K562 (cell line): ENCODE results near the gene ELF1. TPM values are rescaled to one million over a fixed set of nuclear protein-coding genes. Genes with fewer than 3 reads are reported as not detected.

ENCODE experiments used
- ATAC-seq: fragments of 200-7000 bp; cut with Tn5 transposase; 3 replicates; pipeline ENCODE4 v1.9.1; 2020; ENCODE audit warnings: moderate library complexity
- BruUV-seq: library from RNA; stranded (reverse); fragments of 400-500 nt; replicated peaks from 2 replicates; lab custom pipeline; 2021; lab: Mats Ljungman, UMichigan
- CTCF ChIA-PET: fragments of 300-600 bp; formaldehyde crosslinking; extraction: SDS; loops from one replicate; lab custom pipeline; 2021; ENCODE audit warnings: low intra/inter-chr PET ratio; lab: Yijun Ruan, JAX
- POLR2A ChIA-PET: fragments of 300-600, 350-650 bp; sonication (Branson Sonifier 250); formaldehyde crosslinking; extraction: SDS; loops from one replicate; lab custom pipeline; 2021; ENCODE audit warnings: antibody characterized with exemption, inconsistent platforms; lab: Yijun Ruan, JAX
- DNase-seq, 4 experiments: peaks; one replicate each; pipeline versions ENCODE4 v3.0.0 to v3.0.0-alpha.2; 2011 to 2018; ENCODE audit warnings: low spot score in 3 of 4, mixed read lengths in 3 of 4; ENCODE audit errors: extremely low read depth in 1 of 4
- FAIRE-seq: peaks from 2 replicates; lab custom pipeline; 2011; peaks lifted over from hg19 to GRCh38; lab: Jason Lieb, UNC
- H2AFZ ChIP-seq: 2 replicates; pipeline ENCODE4 v1.6.0; 2011; ENCODE audit warnings: low read depth, low read length, control low read depth, inconsistent platforms
- H3K27ac ChIP-seq: fragments of 200-600 bp; 3 replicates; pipeline ENCODE4 v1.8.0; 2011; ENCODE audit warnings: low read depth, mild to moderate bottlenecking, control low read depth, inconsistent platforms, low read length, moderate library complexity, mixed read lengths; ENCODE audit errors: extremely low read depth
- H3K27me3 ChIP-seq, 2 experiments: fragments of 300-600 bp in 1 of 2; 2 replicates in 1 of 2; 3 replicates in 1 of 2; pipeline versions ENCODE4 v1.6.0 to v1.8.0; 2011; ENCODE audit warnings: inconsistent platforms in 2 of 2, low read length in 2 of 2, mild to moderate bottlenecking in 1 of 2, mixed read lengths in 1 of 2, moderate library complexity in 1 of 2; ENCODE audit not compliant: control insufficient read depth in 2 of 2, insufficient read depth in 2 of 2
- H3K36me3 ChIP-seq: fragments of 300-600 bp; 3 replicates; pipeline ENCODE4 v1.8.0; 2011; ENCODE audit warnings: mild to moderate bottlenecking, low read length, inconsistent platforms; ENCODE audit not compliant: control insufficient read depth, insufficient read depth
- H3K4me1 ChIP-seq, 2 experiments: fragments of 200-600 bp in 1 of 2; replicated peaks in 1 of 2; 2 replicates in 1 of 2; 3 replicates in 1 of 2; pipeline versions ENCODE4 v1.5.1 to v1.8.0; 2011; ENCODE audit warnings: inconsistent platforms in 2 of 2, low read length in 2 of 2, mild to moderate bottlenecking in 1 of 2, mixed read lengths in 1 of 2, moderate library complexity in 1 of 2; ENCODE audit not compliant: control insufficient read depth in 2 of 2, insufficient read depth in 2 of 2
- H3K4me2 ChIP-seq: 2 replicates; pipeline ENCODE4 v1.6.1; 2011; ENCODE audit warnings: low read length, control low read depth, inconsistent platforms, mixed read lengths; ENCODE audit not compliant: insufficient read depth
- H3K4me3 ChIP-seq: fragments of 200-600 bp; sonication (generic), shearing (Covaris generic); 2 replicates; pipeline ENCODE4 v1.5.1; 2016; ENCODE audit warnings: control low read depth, inconsistent platforms
- H3K79me2 ChIP-seq: fragments of 200-600 bp; 3 replicates; pipeline ENCODE4 v1.8.0; 2011; ENCODE audit warnings: low read length, inconsistent platforms; ENCODE audit not compliant: control insufficient read depth, insufficient read depth
- H3K9ac ChIP-seq, 2 experiments: 2 replicates each; pipeline versions ENCODE4 v1.6.0 to v1.6.1; 2011; ENCODE audit warnings: low read depth in 2 of 2, low read length in 2 of 2, control low read depth in 1 of 2, inconsistent platforms in 1 of 2, mild to moderate bottlenecking in 1 of 2, mixed read lengths in 1 of 2; ENCODE audit not compliant: insufficient read depth in 1 of 2
- H3K9me1 ChIP-seq: one replicate; pipeline ENCODE4 v1.6.0; 2011; ENCODE audit warnings: inconsistent platforms, mild to moderate bottlenecking, low read length, moderate library complexity; ENCODE audit not compliant: control insufficient read depth, insufficient read depth
- H3K9me3 ChIP-seq: replicated peaks from 2 replicates; pipeline ENCODE4 v1.5.1; 2011; ENCODE audit warnings: low read depth, low read length, inconsistent platforms; ENCODE audit not compliant: control insufficient read depth, insufficient read depth
- H4K20me1 ChIP-seq: replicated peaks from 2 replicates; pipeline ENCODE4 v1.6.1; 2011; ENCODE audit warnings: low read length, inconsistent platforms, mixed read lengths; ENCODE audit not compliant: control insufficient read depth, insufficient read depth
- ARHGAP35 ChIP-seq: fragments of 450-650 bp; IDR thresholded peaks from 2 replicates; pipeline ENCODE4 v1.6.1; 2018; ENCODE audit not compliant: partially characterized antibody
- HCFC1 ChIP-seq: IDR thresholded peaks from 2 replicates; pipeline ENCODE4 v1.6.1; 2012; ENCODE audit warnings: low read depth, low read length, improper control_type of control experiment
- HNRNPH1 ChIP-seq: fragments of 200-400 bp; formaldehyde crosslinking; optimal IDR thresholded peaks from 2 replicates; pipeline ENCODE3; 2017; ENCODE audit warnings: low read depth, mild to moderate bottlenecking, low read length, moderate library complexity
- HSF4 ChIP-seq: fragments of 250-450 bp; sonication (Bioruptor Pico); IDR thresholded peaks from 2 replicates; pipeline ENCODE4 v2.1.2; 2022; ENCODE audit warnings: mild to moderate bottlenecking, moderate library complexity, borderline replicate concordance
- NRF1 ChIP-seq, 2 experiments: fragments of 450-650 bp; IDR thresholded peaks in 1 of 2; conservative IDR thresholded peaks in 1 of 2; 2 replicates each; pipeline ENCODE4 v1.6.1; 2014; ENCODE audit warnings: mild to moderate bottlenecking in 2 of 2
- PHF8 ChIP-seq: fragments of 200-600 bp; sonication (generic); IDR thresholded peaks from 2 replicates; pipeline ENCODE4 v1.6.1; 2012; ENCODE audit warnings: mixed run types, mild to moderate bottlenecking, inconsistent platforms, low read length, moderate library complexity, borderline replicate concordance
- POLR2H ChIP-seq: IDR thresholded peaks from 2 replicates; pipeline ENCODE4 v1.6.1; 2016; ENCODE audit warnings: missing genetic modification characterization, low read depth, mild to moderate bottlenecking, control low read depth, missing compliant biosample characterization, moderate library complexity
- SNIP1 ChIP-seq: fragments of 450-650 bp; IDR thresholded peaks from 2 replicates; pipeline ENCODE4 v1.7.1; 2017; ENCODE audit warnings: low read depth, mild to moderate bottlenecking
- SP2 ChIP-seq: IDR thresholded peaks from 2 replicates; pipeline ENCODE4 v1.6.1; 2011; ENCODE audit warnings: mild to moderate bottlenecking, low read depth, low read length, moderate library complexity; ENCODE audit not compliant: poor library complexity, severe bottlenecking; ENCODE audit errors: extremely low read depth
- TRIM24 ChIP-seq, 2 experiments: fragments of 450-650 bp; IDR thresholded peaks; 2 replicates each; pipeline ENCODE4 v1.6.1; 2016
- ZNF143 ChIP-seq: sonication (generic); formaldehyde crosslinking; IDR thresholded peaks from 2 replicates; pipeline ENCODE4 v1.9.0; 2022; ENCODE audit warnings: mild to moderate bottlenecking, missing genetic modification reagents
- ZNF507 ChIP-seq: conservative IDR thresholded peaks from 2 replicates; pipeline ENCODE4 v1.6.1; 2017; ENCODE audit warnings: missing genetic modification characterization, missing compliant biosample characterization
- ZNF518B ChIP-seq: fragments of 250-450 bp; sonication (Bioruptor Pico); IDR thresholded peaks from 2 replicates; pipeline ENCODE4 v1.5.0; 2021; ENCODE audit warnings: mild to moderate bottlenecking, moderate library complexity
- ZNF707 ChIP-seq: fragments of 250-450 bp; sonication (Bioruptor Pico); conservative IDR thresholded peaks from 2 replicates; pipeline ENCODE4 v1.8.0; 2022; ENCODE audit warnings: inconsistent platforms, mild to moderate bottlenecking, moderate library complexity
- WGBS: fragments of 100-300 bp; shearing (Covaris generic); methylation state at CpG from one replicate; pipeline ENCODE4 v1.1.6; 2016; ENCODE audit warnings: low coverage, mixed read lengths; ENCODE audit not compliant: insufficient coverage; ENCODE audit errors: missing lambda C conversion rate; 5-methylcytosine and 5-hydroxymethylcytosine counted together
- in situ Hi-C: fragments of 300-500 bp; cut with MboI; formaldehyde crosslinking; loops from 4 replicates; pipeline ENCODE4 v1.15.0; 2018; ENCODE audit warnings: inconsistent platforms, mixed read lengths
- intact Hi-C: fragments of 100-400 bp; cut with micrococcal nuclease; formaldehyde crosslinking; loops from 2 replicates; pipeline ENCODE4 v1.14.2; 2022
- polyA plus RNA-seq, 8 experiments: library from polyadenylated mRNA; depleted of rRNA in 4 of 8; stranded (reverse) in 5 of 8; unstranded in 3 of 8; fragments of >200 nt; fragmentation: Nextera tagmentation in 2 of 8; fragmentation: Illumina TruSeq in 1 of 8; extraction: Ambion mirVana in 2 of 8; extraction: Trizol in 1 of 8; gene quantifications; 2 replicates each; pipeline versions ENCODE4 v1.2.1 to v1.2.3, GENCODE V29; 2011 to 2014; ENCODE audit warnings: inconsistent platforms in 1 of 8, missing spikeins in 1 of 8
- total RNA-seq, 7 experiments: library from RNA; depleted of rRNA in 6 of 7; stranded (reverse); fragments of >200 nt in 6 of 7; fragmentation: Illumina TruSeq in 2 of 7; extraction: Trizol in 2 of 7; gene quantifications; 2 replicates each; pipeline versions ENCODE4 v1.2.1 to v1.2.3, GENCODE V29; 2011 to 2021; ENCODE audit warnings: low replicate concordance in 1 of 7
- TF ChIP-seq, protein P1 (sequence below), 2 experiments: fragments of 450-650 bp in 1 of 2; sonication (generic) in 1 of 2; formaldehyde crosslinking in 1 of 2; IDR thresholded peaks in 1 of 2; conservative IDR thresholded peaks in 1 of 2; 2 replicates each; pipeline versions ENCODE4 v1.6.1 to v1.8.1; 2016 to 2023; ENCODE audit warnings: mild to moderate bottlenecking in 2 of 2, moderate library complexity in 2 of 2, inconsistent platforms in 1 of 2, missing genetic modification reagents in 1 of 2

Gene ELF1
- total and polyA plus RNA-seq, 9 of the 15 experiments (the other 6 are each of a cell fraction or from before 2014, with no cell fraction given): 24.7 to 54.4 (median 33.4) TPM

- ChIA-PET CTCF (no interaction called here), POLR2A (no interaction called here)
- no peak overlapping the region for H3K9ac ChIP-seq
- no peaks in the 10 kb centered on the region for H3K9me3 ChIP-seq
- H3K79me2 ChIP-seq: peaks cover 89% of the 10 kb centered on the region
- no peak for TF ChIP-seq SNIP1
- TF ChIP-seq, protein P1, sequence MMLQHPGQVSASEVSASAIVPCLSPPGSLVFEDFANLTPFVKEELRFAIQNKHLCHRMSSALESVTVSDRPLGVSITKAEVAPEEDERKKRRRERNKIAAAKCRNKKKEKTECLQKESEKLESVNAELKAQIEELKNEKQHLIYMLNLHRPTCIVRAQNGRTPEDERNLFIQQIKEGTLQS (IDR thresholded peaks at IDR 0.05): no peak
- TF ChIP-seq, protein P1 (CRISPR knock-in tag; conservative IDR thresholded peaks at IDR 0.05): no peak
- no peak for TF ChIP-seq SP2
- no peak for TF ChIP-seq NRF1 (conservative IDR thresholded peaks at IDR 0.05 in 1 of 2, IDR thresholded peaks at IDR 0.05 in 1 of 2)
- no peak for TF ChIP-seq TRIM24 (IDR thresholded peaks at IDR 0.05)
- TF ChIP-seq ZNF143 (CRISPR knock-in tag): no peak
- TF ChIP-seq ZNF507: no peak
- TF ChIP-seq ARHGAP35: no peak
- no peak for TF ChIP-seq HNRNPH1
- TF ChIP-seq ZNF707 (CRISPR knock-in tag): no peak
- no peak for TF ChIP-seq HCFC1
- TF ChIP-seq ZNF518B: no peak
- TF ChIP-seq HSF4: no peak
- no peak for TF ChIP-seq PHF8
- TF ChIP-seq POLR2H (tag): no peak
- no peak overlapping the region for H3K4me2 ChIP-seq
- peaks cover 33% of the 10 kb centered on the region for H3K36me3 ChIP-seq
- DNase-seq (no peak), ATAC-seq (no peak; the same call in 1 of the 3 replicates), FAIRE-seq (no peak)
- 67% methylated on average over 1 of the region's 1 CpG for WGBS
- peaks cover 0 to 9% of the 10 kb centered on the region in 2 experiments; a peak in 3 of 5 replicates for H3K4me1 ChIP-seq
- no peak overlapping the region for H3K27ac ChIP-seq
- H3K4me3 ChIP-seq: no peak overlapping the region
- no peaks in the 10 kb centered on the region for H3K27me3 ChIP-seq
- no TSS peak for BruUV-seq
- in situ Hi-C loops: no loop called here
- peaks cover 2% of the 10 kb centered on the region; the same call in 1 of the 2 replicates for H4K20me1 ChIP-seq
- intact Hi-C loops: no loop called here
- no peaks in the 10 kb centered on the region for H3K9me1 ChIP-seq
- no peak overlapping the region for H2AFZ ChIP-seq
Observed at GRCh38 chr13:40961826-40962225, 57.3 kb downstream of the ELF1 start.
